AG04450 (cell line): ENCODE data around the gene DUSP5. TPM values are rescaled to one million over a fixed set of nuclear protein-coding genes. Genes with fewer than 3 reads are reported as not detected.
"Not testable (repeated sequence)": the region's sequence is repeated elsewhere in the genome, so short reads cannot be mapped to it uniquely, and the experiment has no call there.

Experiments
- CTCF ChIA-PET: fragments of 300-600, 350-600 bp; formaldehyde crosslinking; extraction: SDS; loops from one replicate; lab custom pipeline; 2022; ENCODE audit warnings: antibody characterized with exemption, inconsistent platforms; lab: Charles Lee
- POLR2A ChIA-PET: fragments of 350-600 bp; formaldehyde crosslinking; extraction: SDS; loops from one replicate; lab custom pipeline; 2021; ENCODE audit warnings: antibody characterized with exemption, inconsistent platforms; lab: Yijun Ruan, JAX
- DNase-seq: peaks from one replicate; pipeline ENCODE4 v3.0.0-alpha.2; 2011; ENCODE audit warnings: low read depth, low spot score
- H3K27ac ChIP-seq: one replicate; pipeline ENCODE4 v1.5.1; 2012; ENCODE audit warnings: low read depth, low read length, control low read depth
- H3K27me3 ChIP-seq: one replicate; pipeline ENCODE4 v1.6.0; 2012; ENCODE audit warnings: low read length; ENCODE audit not compliant: control insufficient read depth, insufficient read depth
- H3K4me3 ChIP-seq: 2 replicates; pipeline ENCODE4 v1.5.1; 2011; ENCODE audit warnings: mild to moderate bottlenecking, low read depth, low read length, control low read depth
- H3K9me3 ChIP-seq: 2 replicates; pipeline ENCODE4 v1.5.1; 2012; ENCODE audit warnings: low read length; ENCODE audit not compliant: control insufficient read depth, insufficient read depth
- polyA plus RNA-seq: library from polyadenylated mRNA; depleted of rRNA; stranded (reverse); fragments of >200 nt; gene quantifications from 2 replicates; pipeline ENCODE4 v1.2.3, GENCODE V29; 2011
- TF ChIP-seq, protein P1 (sequence below): IDR thresholded peaks from 2 replicates; pipeline ENCODE4 v1.5.1; 2011; ENCODE audit warnings: low read depth, low read length, control low read depth, inconsistent platforms

The DUSP5 gene
- polyA plus RNA-seq, 1 experiment: 35.7 TPM

DNA sequence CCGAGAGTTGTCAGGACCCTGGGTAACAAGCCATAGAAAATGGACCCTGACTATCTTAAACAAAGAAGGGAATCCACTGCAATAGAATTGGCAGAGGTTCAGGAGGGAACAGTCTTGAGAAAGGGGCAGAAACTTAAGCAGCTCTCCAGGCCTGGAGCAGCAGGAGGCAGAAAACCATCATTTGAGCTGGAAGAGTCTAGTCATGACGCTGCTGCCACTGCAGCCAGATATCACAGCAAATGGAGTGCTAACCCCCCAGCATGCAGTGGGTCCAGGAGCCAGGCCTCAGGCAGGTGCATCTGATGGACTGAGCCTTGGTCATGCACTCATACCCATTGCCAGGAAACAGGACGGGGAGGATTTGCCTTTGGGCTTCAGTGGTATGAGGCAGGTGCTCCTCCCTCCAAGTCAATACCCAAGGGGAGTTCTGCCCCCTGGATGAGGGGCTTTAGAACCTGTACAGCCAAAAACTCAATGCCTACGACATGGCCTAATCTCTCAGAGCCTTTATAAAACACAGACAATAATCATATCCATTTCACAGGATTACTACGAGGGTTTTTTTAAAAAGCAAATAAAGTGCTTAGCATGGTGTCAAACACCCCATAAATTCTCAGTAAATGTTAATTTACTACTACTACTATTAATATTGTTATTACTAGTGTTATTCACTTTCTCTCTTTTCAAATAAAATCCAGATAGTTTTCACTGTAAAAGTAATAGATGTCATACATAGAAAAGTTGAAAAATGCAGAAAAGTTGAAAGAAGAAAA, 30.7 kb downstream of the DUSP5 start:
- CTCF ChIA-PET: interaction anchor here (1.6 kb wide), 1 partner anchor 19 kb away, joined by 5 read pairs; no protein-coding TSS in a partner anchor

DNA sequence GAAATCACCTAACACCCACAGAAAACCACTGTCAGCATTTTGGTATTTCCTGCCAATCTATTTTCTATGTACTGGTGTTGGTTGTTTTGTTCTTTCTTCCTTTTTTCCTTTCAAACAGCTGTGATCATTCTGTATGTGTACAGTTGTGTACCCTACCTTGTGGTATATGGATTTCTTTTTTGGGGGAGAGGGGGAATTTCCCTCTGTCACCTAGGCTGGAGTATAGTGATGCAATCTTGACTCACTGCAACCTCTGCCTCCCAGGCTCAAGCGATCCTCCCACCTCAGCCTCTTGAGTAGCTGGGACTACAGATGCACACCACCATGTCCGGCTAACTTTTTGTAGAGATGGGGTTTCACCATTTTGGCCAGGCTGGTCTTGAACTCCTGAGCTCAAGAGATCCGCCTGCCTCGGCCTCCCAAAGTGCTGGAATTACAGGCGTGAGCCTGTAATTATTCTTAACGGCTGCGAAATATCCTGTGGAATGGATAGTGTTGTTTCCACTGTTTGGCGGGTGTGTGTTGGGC, 31.4 kb downstream of the DUSP5 start:
- CTCF ChIA-PET: interaction anchor here (0.9 kb wide), 1 partner anchor 18 kb away, joined by 4 read pairs; no protein-coding TSS in a partner anchor
- H3K27ac ChIP-seq: peak overlapping the region; percentile 48
- H3K4me3 ChIP-seq, H3K27me3 ChIP-seq, H3K9me3 ChIP-seq, POLR2A ChIA-PET, DNase-seq: not testable (repeated sequence)

More for the DNA sequence above, 30.7 kb downstream of the DUSP5 start:
- no peak for DNase-seq
- Histone ChIP-seq H3K27ac (peak overlapping the region; percentile 43), H3K9me3 (no peaks in the 10 kb centered on the region; the same call in 1 of the 2 replicates), H3K27me3 (no peaks in the 10 kb centered on the region), H3K4me3 (no peak overlapping the region)
- POLR2A ChIA-PET: interaction anchor here (0.6 kb wide), 1 partner anchor 21 kb away, joined by 3 read pairs; no protein-coding TSS in a partner anchor
- TF ChIP-seq, protein P1, sequence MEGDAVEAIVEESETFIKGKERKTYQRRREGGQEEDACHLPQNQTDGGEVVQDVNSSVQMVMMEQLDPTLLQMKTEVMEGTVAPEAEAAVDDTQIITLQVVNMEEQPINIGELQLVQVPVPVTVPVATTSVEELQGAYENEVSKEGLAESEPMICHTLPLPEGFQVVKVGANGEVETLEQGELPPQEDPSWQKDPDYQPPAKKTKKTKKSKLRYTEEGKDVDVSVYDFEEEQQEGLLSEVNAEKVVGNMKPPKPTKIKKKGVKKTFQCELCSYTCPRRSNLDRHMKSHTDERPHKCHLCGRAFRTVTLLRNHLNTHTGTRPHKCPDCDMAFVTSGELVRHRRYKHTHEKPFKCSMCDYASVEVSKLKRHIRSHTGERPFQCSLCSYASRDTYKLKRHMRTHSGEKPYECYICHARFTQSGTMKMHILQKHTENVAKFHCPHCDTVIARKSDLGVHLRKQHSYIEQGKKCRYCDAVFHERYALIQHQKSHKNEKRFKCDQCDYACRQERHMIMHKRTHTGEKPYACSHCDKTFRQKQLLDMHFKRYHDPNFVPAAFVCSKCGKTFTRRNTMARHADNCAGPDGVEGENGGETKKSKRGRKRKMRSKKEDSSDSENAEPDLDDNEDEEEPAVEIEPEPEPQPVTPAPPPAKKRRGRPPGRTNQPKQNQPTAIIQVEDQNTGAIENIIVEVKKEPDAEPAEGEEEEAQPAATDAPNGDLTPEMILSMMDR: no peak

DNA sequence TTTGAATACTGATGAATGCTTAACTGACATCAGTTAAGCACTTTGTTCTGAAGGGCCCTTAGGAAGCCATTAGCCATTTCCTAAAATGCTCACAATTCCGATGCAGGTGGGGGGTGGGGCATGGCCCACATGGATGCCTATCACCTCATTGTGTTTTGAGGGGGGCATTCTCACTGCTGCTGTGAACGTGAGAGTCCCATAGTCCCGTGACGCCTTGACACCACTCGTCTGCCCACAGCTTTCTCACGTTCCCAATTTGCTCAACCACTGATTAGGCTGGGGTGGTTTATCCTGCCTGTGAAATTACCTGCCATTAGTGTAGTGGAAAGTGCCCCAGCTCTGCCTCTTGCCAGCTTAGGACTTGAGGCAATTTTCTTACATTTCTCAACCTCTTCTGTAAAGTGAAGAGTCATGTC, 31.9 kb downstream of the DUSP5 start:
- CTCF ChIA-PET: interaction anchor here (0.9 kb wide), 1 partner anchor 17 kb away, joined by 4 read pairs; no protein-coding TSS in a partner anchor
- POLR2A ChIA-PET: no interaction called here

DNA sequence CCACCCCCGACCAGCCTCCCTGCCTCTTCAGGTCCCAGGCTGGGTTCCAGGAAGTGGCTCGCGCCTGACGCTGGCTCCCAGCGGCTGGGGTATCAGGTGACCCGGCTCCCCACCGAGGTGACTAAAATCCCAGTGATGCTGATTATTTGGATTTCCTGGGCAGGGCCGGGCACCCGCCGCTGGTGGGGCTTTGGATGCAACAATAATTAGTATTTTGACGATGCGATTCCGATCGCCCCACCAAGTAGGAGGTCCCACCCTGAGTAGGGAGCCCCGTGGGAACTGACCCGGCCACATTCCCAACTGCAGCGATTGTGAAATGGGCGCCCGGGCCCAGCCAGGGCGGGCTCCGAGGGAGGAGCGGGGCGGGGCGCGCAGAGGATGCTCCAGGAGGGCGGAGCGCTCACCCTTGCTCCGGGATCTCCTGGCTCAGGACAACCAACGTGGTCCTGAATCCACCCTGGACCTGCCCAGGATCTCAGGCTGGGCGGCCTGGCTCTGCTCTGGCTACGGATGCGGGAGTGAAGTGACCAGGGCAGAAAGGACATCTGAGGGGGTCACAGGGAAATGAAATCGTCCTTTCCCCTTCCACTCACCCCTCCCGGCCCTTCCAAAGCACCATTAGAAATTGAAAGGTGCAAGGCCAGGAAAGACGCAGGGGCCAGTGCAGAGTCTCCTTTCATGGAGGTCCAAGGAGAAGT, 32.6 kb downstream of the DUSP5 start:
- no peak for DNase-seq
- CTCF ChIA-PET: no interaction called here
- H3K9me3 ChIP-seq: no peaks in the 10 kb centered on the region; the same call in 1 of the 2 replicates
- H3K27me3 ChIP-seq: no peaks in the 10 kb centered on the region
- TF ChIP-seq, protein P1: no peak
- H3K27ac ChIP-seq: peak overlapping the region; percentile 39
- POLR2A ChIA-PET: no interaction called here
- H3K4me3 ChIP-seq: peak overlapping the region; percentile 22; the same call in 1 of the 2 replicates

More for the DNA sequence above, 31.9 kb downstream of the DUSP5 start:
- H3K27ac ChIP-seq: no peak overlapping the region
- no peak for DNase-seq
- no peaks in the 10 kb centered on the region; the same call in 1 of the 2 replicates for H3K9me3 ChIP-seq
- TF ChIP-seq, protein P1: no peak
- H3K27me3 ChIP-seq: no peaks in the 10 kb centered on the region
- H3K4me3 ChIP-seq: no peak overlapping the region

DNA sequence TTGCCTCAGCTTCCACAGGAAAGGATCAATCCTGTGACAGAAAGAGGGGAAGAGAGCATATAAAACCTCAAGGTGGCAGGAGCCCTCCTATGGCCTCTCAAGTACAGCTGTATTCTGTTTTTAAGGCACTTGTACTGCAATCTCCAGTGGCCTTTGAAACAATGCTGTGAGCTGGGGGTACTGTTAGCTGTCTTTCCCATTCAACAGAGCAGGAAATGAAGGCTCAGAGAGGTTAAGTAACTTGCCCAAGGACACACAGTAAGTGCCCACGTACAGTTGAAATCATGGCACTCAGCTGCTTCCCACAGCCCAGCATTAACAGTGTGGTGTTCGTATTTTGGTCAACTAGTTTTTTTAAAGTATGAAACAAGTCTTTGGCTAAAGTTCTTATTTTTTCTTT, 34.0 kb downstream of the DUSP5 start:
- Histone ChIP-seq H3K4me3 (no peak overlapping the region), H3K9me3 (no peaks in the 10 kb centered on the region; the same call in 1 of the 2 replicates), H3K27ac (no peak overlapping the region), H3K27me3 (no peaks in the 10 kb centered on the region)
- POLR2A ChIA-PET: no interaction called here
- TF ChIP-seq, protein P1: no peak
- DNase-seq: no peak
- CTCF ChIA-PET: no interaction called here

DNA sequence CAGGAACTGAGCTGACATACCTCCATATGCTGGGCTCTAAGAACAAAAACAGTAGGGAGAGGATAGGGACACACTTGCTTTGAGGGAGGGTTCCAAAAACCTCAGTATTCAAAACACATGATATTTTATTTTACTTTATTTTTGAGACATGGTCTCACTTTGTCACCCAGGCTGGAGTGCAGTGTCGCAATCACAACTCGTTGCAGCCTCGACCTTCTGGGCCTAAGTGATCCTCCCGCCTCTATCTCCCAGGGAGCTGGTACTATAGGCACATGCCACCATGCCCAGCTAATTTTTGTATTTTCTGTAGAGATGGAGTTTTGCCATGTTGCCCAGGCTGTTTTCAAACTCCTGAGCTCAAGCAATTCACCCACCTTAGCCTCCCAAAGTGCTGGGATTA, 34.9 kb downstream of the DUSP5 start:
- H3K4me3 ChIP-seq, H3K9me3 ChIP-seq, POLR2A ChIA-PET, H3K27ac ChIP-seq, DNase-seq, H3K27me3 ChIP-seq: not testable (repeated sequence)
- CTCF ChIA-PET: interaction anchor here (0.9 kb wide), 1 partner anchor 14 kb away, joined by 3 read pairs; no protein-coding TSS in a partner anchor
